Left lung (tissue), 10 donors: ENCODE measurements around the gene TRAPPC6A. TPM values are rescaled to one million over a fixed set of nuclear protein-coding genes. Genes with fewer than 3 reads are reported as not detected.

ENCODE experiments used
- ATAC-seq: fragments of 200-7000 bp; cut with Tn5 transposase; one replicate; pipeline ENCODE4 v1.9.1; 2020; ENCODE audit warnings: moderate library complexity
- DNase-seq, 4 donors: peaks; one replicate each; pipeline ENCODE4 v3.0.0-alpha.2; 2013 to 2020
- H3K27ac ChIP-seq, 2 donors: fragments of 200-600 bp; sonication (generic) in 1 of 2; one replicate each; pipeline versions ENCODE4 v1.5.0 to v1.8.0; 2020 to 2021
- H3K27me3 ChIP-seq, 2 donors: fragments of 200-600 bp; sonication (generic) in 1 of 2; one replicate each; pipeline versions ENCODE4 v1.5.0 to v1.8.0; 2020 to 2021
- H3K36me3 ChIP-seq, 2 donors: fragments of 200-600 bp; sonication (generic) in 1 of 2; one replicate each; pipeline versions ENCODE4 v1.5.0 to v1.8.0; 2020 to 2021
- H3K4me1 ChIP-seq, 2 donors: fragments of 200-600 bp; one replicate each; pipeline ENCODE4 v1.8.0; 2021
- H3K4me3 ChIP-seq, 2 donors: fragments of 200-600 bp; sonication (generic) in 1 of 2; one replicate each; pipeline versions ENCODE4 v1.5.0 to v1.8.0; 2020 to 2021; ENCODE audit warnings: mild to moderate bottlenecking in 1 of 2
- H3K9me3 ChIP-seq, 2 donors: fragments of 200-600 bp; sonication (generic) in 1 of 2; one replicate each; pipeline versions ENCODE4 v1.5.0 to v1.8.0; 2020 to 2021
- intact Hi-C, 2 donors: fragments of 100-400 bp; cut with DNase I; formaldehyde crosslinking; loops; one replicate each; pipeline versions ENCODE4 v1.11.2 to v1.14.2; 2022
- polyA plus RNA-seq, 6 donors: library from polyadenylated mRNA; unstranded; fragments of 120-200 nt; gene quantifications; one replicate each; pipeline ENCODE4 v1.2.1, GENCODE V29; 2013; ENCODE audit not compliant: insufficient read length in 6 of 6
- total RNA-seq, 2 donors: library from RNA; stranded (reverse); fragmentation: NEBNext Ultra II Directional; extraction: Animal tissue kit (Norgen Biotek cat#: 25700); gene quantifications; one replicate each; pipeline ENCODE4 v1.2.1, GENCODE V29; 2021
- TF ChIP-seq, protein P1 (sequence below), 2 donors: fragments of 200-600 bp; sonication (generic) in 1 of 2; IDR thresholded peaks; one replicate each; pipeline versions ENCODE4 v1.5.0 to v1.8.0; 2021; ENCODE audit warnings: antibody characterized with exemption in 2 of 2
- donor health status: DM: no; HTN: yes; CAD: no.
- donor health status: DM: no; HTN: no; CAD: no.

Gene TRAPPC6A
- total and polyA plus RNA-seq, 8 donors = 13.0 to 28.9 (median 23.2) TPM

DNA sequence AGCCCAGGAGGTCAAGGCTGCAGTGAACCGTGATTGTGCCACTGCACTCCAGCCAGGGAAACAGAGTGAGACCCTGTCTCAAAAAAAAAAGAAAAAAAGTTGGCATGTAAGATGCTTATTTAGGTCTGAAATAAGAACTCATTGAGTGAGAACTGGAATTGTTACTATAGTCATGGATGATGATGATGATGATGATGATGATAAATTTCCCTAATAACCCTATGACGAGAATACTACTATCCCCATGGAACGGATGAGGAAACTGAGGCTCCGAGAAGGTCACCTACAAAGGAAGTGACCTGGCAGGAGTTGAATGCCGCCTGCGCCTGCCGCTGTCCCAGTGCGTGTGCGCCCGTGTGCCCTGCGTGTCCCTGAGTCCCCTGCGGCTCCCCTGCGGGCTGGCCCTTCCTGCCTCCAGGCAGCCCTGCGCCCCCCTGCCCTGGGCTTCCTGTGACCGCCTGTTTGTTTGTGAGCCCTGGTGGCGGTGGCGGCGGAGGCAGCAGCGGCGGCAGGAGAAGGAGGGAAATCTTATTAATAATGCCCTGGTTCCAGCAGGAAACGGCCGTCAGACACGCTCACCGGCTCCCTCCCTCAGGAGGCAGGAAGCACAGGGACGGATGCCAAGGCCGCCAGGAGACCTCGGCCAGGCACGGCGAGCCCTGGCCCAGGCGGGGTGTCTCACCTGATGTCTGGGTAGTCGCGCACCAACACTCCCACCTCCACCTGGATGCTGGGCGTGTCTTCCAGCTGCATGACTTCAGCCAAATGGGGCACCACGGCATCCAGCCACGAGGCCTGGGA, 37.6 kb upstream of the TRAPPC6A start:
- peak; percentile 9 for ATAC-seq
- intact Hi-C loops = no loop called here

DNA sequence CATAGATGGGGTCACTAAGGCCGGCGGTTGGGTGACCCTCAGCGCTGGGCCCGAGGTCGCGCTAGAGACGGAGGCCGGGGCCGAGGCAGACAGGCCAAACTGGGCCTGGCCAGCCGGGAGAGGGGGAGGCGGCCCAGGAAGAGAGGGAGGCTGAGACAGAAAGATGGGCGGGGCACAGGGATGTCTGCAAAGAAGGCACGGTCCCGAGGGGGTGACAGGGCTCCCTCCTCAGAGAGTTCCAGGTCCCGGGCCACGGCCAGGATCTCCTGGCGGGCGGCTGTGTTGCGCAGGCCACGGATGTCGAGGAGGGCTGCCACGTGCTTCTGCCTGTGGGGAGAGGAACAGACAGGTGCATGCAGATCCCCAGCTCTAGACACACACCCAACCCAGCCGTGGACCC, 35.0 kb upstream of the TRAPPC6A start:
- H3K36me3 ChIP-seq = no peaks in the 10 kb centered on the region
- intact Hi-C loops = no loop called here
- DNase-seq (no peak), ATAC-seq (no peak)
- TF ChIP-seq, protein P1, sequence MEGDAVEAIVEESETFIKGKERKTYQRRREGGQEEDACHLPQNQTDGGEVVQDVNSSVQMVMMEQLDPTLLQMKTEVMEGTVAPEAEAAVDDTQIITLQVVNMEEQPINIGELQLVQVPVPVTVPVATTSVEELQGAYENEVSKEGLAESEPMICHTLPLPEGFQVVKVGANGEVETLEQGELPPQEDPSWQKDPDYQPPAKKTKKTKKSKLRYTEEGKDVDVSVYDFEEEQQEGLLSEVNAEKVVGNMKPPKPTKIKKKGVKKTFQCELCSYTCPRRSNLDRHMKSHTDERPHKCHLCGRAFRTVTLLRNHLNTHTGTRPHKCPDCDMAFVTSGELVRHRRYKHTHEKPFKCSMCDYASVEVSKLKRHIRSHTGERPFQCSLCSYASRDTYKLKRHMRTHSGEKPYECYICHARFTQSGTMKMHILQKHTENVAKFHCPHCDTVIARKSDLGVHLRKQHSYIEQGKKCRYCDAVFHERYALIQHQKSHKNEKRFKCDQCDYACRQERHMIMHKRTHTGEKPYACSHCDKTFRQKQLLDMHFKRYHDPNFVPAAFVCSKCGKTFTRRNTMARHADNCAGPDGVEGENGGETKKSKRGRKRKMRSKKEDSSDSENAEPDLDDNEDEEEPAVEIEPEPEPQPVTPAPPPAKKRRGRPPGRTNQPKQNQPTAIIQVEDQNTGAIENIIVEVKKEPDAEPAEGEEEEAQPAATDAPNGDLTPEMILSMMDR (IDR thresholded peaks at IDR 0.05) = no peak
- peaks cover 7 to 10% of the 10 kb centered on the region in 2 donors for H3K4me1 ChIP-seq
- H3K27me3 ChIP-seq = peaks cover 33 to 46% of the 10 kb centered on the region in 2 donors
- H3K27ac ChIP-seq = peak overlapping the region in 1 of 2 donors; percentile 26
- no peaks in the 10 kb centered on the region for H3K9me3 ChIP-seq
- H3K4me3 ChIP-seq = no peak overlapping the region

More for the DNA sequence above, 37.6 kb upstream of the TRAPPC6A start:
- H3K9me3 ChIP-seq = no peaks in the 10 kb centered on the region
- peak overlapping the region in 1 of 2 donors; percentile 23 for H3K27ac ChIP-seq
- TF ChIP-seq, protein P1 (IDR thresholded peaks at IDR 0.05) = no peak
- DNase-seq = peak in 2 of 4 donors; percentile 29 to 75
- no peak overlapping the region for H3K4me3 ChIP-seq
- H3K27me3 ChIP-seq = peaks cover 37 to 66% of the 10 kb centered on the region in 2 donors
- H3K36me3 ChIP-seq = no peaks in the 10 kb centered on the region
- peaks cover 7 to 10% of the 10 kb centered on the region in 2 donors for H3K4me1 ChIP-seq

DNA sequence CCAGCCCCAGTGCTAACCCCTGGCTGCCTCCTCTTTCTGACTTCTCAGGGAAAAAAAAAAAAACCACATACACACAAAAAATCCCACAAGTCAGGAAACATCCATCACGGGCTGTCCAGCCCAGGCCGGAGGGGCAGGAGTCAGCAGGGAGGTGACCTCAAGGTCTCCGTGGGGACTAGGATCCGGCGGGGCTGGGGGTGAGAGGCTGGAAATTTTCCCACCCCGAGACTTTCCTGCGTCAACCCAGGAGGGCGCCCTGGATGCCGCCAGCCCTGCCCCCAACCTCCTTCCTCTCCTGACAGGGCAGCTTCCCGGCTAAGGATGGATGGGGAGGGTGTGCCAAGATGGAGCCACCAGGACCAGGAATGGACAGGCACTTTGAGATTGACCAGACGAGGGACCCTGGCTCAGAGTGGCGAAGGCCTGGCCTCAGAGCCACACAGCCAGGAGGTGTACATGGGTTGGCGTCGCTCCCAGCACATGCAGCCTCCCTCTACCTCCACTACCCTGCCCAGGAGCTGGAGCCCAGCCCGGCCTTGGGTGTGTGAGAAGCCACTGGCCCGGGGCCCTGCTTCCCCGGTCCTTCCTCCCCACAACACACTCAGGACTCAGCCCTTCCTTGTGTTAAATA, 33.8 kb upstream of the TRAPPC6A start:
- Histone ChIP-seq H3K4me3 (no peak overlapping the region), H3K27ac (peak overlapping the region in 1 of 2 donors; percentile 45), H3K27me3 (peaks cover 22 to 34% of the 10 kb centered on the region in 2 donors), H3K9me3 (no peaks in the 10 kb centered on the region), H3K36me3 (no peaks in the 10 kb centered on the region), H3K4me1 (peaks cover 7 to 10% of the 10 kb centered on the region in 2 donors)
- DNase-seq (peak in 3 of 4 donors; percentile 44 to 74 (median 69)), ATAC-seq (peak; percentile 87)
- intact Hi-C loops = no loop called here
- TF ChIP-seq, protein P1 (IDR thresholded peaks at IDR 0.05) = no peak

DNA sequence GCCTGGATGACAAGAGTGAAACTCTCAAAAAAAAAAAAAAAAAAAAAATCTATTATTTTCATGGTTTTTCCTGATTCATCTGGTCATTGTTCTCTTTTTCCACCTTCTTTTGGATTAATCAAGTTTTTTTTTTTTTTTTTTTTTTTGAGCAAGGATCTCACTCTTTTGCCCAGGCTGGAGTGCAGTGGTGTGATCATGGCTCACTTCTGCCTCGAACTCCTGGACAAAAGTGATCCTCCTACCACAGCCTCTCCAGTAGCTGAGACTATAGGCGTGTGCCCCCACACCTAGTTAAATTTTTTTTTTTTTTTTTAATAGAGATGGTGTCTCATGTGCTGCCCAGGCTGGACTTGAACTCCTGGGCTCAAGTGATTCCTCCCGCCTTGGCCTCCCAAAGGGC, 28.3 kb upstream of the TRAPPC6A start:
- no peaks in the 10 kb centered on the region for H3K27me3 ChIP-seq
- H3K9me3 ChIP-seq = no peaks in the 10 kb centered on the region
- TF ChIP-seq, protein P1 (IDR thresholded peaks at IDR 0.05) = no peak
- no peak overlapping the region for H3K4me3 ChIP-seq
- no peak overlapping the region for H3K27ac ChIP-seq
- ATAC-seq (no peak), DNase-seq (no peak)
- H3K36me3 ChIP-seq = no peaks in the 10 kb centered on the region
- intact Hi-C loops = no loop called here
- H3K4me1 ChIP-seq = peaks cover 0 to under 1% of the 10 kb centered on the region in 2 donors

DNA sequence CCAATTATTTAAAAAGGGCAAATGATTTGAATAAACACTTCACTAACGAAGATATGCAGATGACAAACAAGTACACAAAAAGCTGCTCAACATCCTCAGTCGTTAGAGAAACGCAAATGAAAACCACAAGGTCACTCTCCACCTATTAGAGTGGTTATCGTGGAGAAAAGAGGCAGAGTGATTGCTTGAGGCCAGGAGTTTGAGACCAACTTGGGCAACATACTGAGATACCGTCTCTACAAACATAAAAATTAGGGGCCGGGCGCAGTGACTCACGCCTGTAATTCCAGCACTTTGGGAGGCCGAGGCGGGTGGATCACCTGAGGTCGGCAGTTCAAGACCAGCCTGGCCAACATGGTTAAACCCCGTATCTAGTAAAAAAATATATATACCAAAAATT, 27.8 kb upstream of the TRAPPC6A start:
- Histone ChIP-seq H3K4me3 (no peak overlapping the region), H3K27ac (no peak overlapping the region), H3K4me1 (no peaks in the 10 kb centered on the region), H3K36me3 (no peaks in the 10 kb centered on the region), H3K27me3 (no peaks in the 10 kb centered on the region), H3K9me3 (no peaks in the 10 kb centered on the region)
- ATAC-seq (no peak), DNase-seq (no peak)
- intact Hi-C loops = no loop called here
- TF ChIP-seq, protein P1 (IDR thresholded peaks at IDR 0.05) = no peak
